Measurements from ENCODE around the gene OXT.
A peak's percentile ranks its signal among the peaks of the same experiment; 100 is the strongest.
"Not testable (repeated sequence)": the region's sequence is repeated elsewhere in the genome, so short reads cannot be mapped to it uniquely, and the experiment has no call there.

Gene OXT

GRCh38 chr20:3074812-3075211 is 3.4 kb downstream of the OXT start:
- no peak for DNase-seq (ENCODE audit: low read depth)
- H3K4me3 ChIP-seq (ENCODE audit: low read length): no peak overlapping the region
- no peak for TF ChIP-seq CTCF (conservative IDR thresholded peaks at IDR 0.05; ENCODE audit: low read length)

GRCh38 chr20:3075315-3075714 is 3.9 kb downstream of the OXT start:
- not testable (repeated sequence) for DNase-seq (ENCODE audit: low read depth); H3K4me3 ChIP-seq (ENCODE audit: low read length)

DNA sequence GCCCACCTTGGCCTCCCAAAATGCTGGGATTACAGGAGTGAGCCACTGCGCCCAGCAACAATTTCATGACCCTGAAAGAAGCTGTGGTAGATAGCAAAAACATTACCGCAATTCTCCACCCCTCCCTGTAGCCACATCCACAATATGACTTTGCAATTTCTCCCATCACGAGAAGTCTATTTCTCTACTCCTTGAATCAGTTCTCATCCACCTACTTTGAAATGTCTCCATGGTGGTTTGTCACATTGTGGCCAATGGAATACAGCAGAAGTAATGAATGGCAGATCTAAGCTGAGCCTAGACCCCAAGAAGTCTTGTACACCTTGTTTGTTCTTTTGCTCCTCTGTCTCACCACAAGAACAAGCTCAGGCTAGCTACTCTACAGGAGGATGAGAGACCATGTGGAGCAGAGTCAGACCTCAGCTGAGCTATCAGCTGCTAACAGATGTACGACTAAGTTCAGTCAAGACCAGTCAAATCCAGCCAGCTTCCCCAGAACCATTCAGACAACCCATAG is 6.3 kb downstream of the OXT start:
- no peak for DNase-seq (ENCODE audit: low read depth)

DNA sequence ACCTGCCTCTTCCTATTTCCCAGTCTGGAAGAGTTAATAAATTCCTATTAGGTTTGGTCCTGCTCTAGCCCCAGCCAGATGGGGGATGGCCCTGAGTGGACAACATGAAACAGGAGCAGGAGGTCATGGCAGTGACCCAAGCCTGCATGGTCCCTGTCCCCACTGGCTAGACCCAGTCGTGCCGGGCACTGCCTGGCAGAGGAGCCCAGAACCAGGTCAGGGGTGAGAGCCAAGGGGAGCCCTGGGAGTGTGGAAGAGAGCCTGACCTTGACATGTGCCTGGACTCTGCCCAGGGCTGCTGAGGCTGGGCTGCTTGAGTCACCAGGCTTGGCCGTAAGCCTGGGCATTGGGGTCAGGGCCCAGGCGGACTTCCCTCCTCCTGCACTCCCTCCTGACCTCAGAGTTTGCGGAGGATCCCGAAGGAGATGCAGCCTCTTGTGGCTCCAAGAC is 9.5 kb downstream of the OXT start:
- no peak overlapping the region for H3K4me3 ChIP-seq (ENCODE audit: low read length)
- peak; percentile 59 for DNase-seq (ENCODE audit: low read depth)
- no peak for TF ChIP-seq CTCF (conservative IDR thresholded peaks at IDR 0.05; ENCODE audit: low read length)

More for the DNA sequence above, 6.3 kb downstream of the OXT start:
- H3K4me3 ChIP-seq (ENCODE audit: low read length): no peak overlapping the region
- TF ChIP-seq CTCF (conservative IDR thresholded peaks at IDR 0.05; ENCODE audit: low read length): no peak

GRCh38 chr20:3081641-3082040 is 10.2 kb downstream of the OXT start:
- no peak for TF ChIP-seq CTCF (conservative IDR thresholded peaks at IDR 0.05; ENCODE audit: low read length)
- no peak for DNase-seq (ENCODE audit: low read depth)
- H3K4me3 ChIP-seq (ENCODE audit: low read length): no peak overlapping the region

- no peak for DNase-seq (ENCODE audit: low read depth)
- no peak for TF ChIP-seq CTCF (conservative IDR thresholded peaks at IDR 0.05; ENCODE audit: low read length)
- H3K4me3 ChIP-seq (ENCODE audit: low read length): no peak overlapping the region
Observed at GRCh38 chr20:3082306-3082951, 11.0 kb downstream of the OXT start.

- TF ChIP-seq CTCF (conservative IDR thresholded peaks at IDR 0.05; ENCODE audit: low read length): no peak
- H3K4me3 ChIP-seq (ENCODE audit: low read length): no peak overlapping the region
- DNase-seq (ENCODE audit: low read depth): no peak
Observed at GRCh38 chr20:3082955-3083952, 11.8 kb downstream of the OXT start.

Measured in AG10803 (cell line).